ENCODE data around the gene HERC6.
"Not testable (repeated sequence)": the region's sequence is repeated elsewhere in the genome, so short reads cannot be mapped to it uniquely, and the experiment has no call there.

- TF ChIP-seq MAX, RFX5 (IDR thresholded peaks at IDR 0.05): not testable (repeated sequence)
These were observed 59.2 kb downstream of the HERC6 start for GRCh38 chr4:88437873-88438272.

Measured in A549 (cell line).